IMR-90 (cell line): ENCODE results near the gene SIGLEC6. TPM values are rescaled to one million over a fixed set of nuclear protein-coding genes. Genes with fewer than 3 reads are reported as not detected.

Experiments used
- ATAC-seq: fragments of 200-7000 bp; cut with Tn5 transposase; 2 replicates; pipeline ENCODE4 v1.9.1; 2020; ENCODE audit warnings: low read depth, mild to moderate bottlenecking, moderate library complexity
- BruUV-seq: library from RNA; stranded (reverse); fragments of 400-500 nt; replicated peaks from 2 replicates; lab custom pipeline; 2021; lab: Mats Ljungman, UMichigan
- CTCF ChIA-PET: fragments of 300-600 bp; formaldehyde crosslinking; extraction: SDS; loops from one replicate; lab custom pipeline; 2021; ENCODE audit warnings: antibody characterized with exemption; lab: Yijun Ruan, JAX
- POLR2A ChIA-PET: fragments of 300-600 bp; sonication (Branson Sonifier 250); formaldehyde crosslinking; loops from one replicate; lab custom pipeline; 2022; ENCODE audit warnings: antibody characterized with exemption; ENCODE audit not compliant: unreplicated experiment; lab: Charles Lee
- DNase-seq: peaks from one replicate; pipeline ENCODE4 v3.0.0; 2013
- H2AFZ ChIP-seq: replicated peaks from 2 replicates; pipeline ENCODE3; 2013; ENCODE audit warnings: low read length, mild to moderate bottlenecking; ENCODE audit not compliant: poor library complexity
- H2AK5ac ChIP-seq: 2 replicates; pipeline ENCODE4 v1.6.1; 2013; ENCODE audit warnings: low read depth, low read length, inconsistent platforms
- H2AK9ac ChIP-seq: replicated peaks from 2 replicates; pipeline ENCODE3; 2013; ENCODE audit warnings: mild to moderate bottlenecking, low read depth, low read length, moderate library complexity; ENCODE audit not compliant: poor library complexity
- H2BK120ac ChIP-seq: 2 replicates; pipeline ENCODE4 v1.6.1; 2013; ENCODE audit warnings: low read depth, low read length, inconsistent platforms
- H2BK15ac ChIP-seq: 3 replicates; pipeline ENCODE4 v1.6.1; 2013; ENCODE audit warnings: low read depth, low read length, inconsistent platforms
- H2BK20ac ChIP-seq: 2 replicates; pipeline ENCODE4 v1.6.1; 2013; ENCODE audit warnings: low read depth, mild to moderate bottlenecking, inconsistent platforms, low read length, moderate library complexity
- H2BK5ac ChIP-seq: 2 replicates; pipeline ENCODE4 v1.6.1; 2013; ENCODE audit warnings: mild to moderate bottlenecking, low read depth, low read length, inconsistent platforms; ENCODE audit not compliant: poor library complexity, severe bottlenecking
- H3K14ac ChIP-seq: replicated peaks from 2 replicates; pipeline ENCODE4 v1.6.1; 2013; ENCODE audit warnings: low read depth, low read length, inconsistent platforms
- H3K18ac ChIP-seq: 2 replicates; pipeline ENCODE4 v1.6.1; 2013; ENCODE audit warnings: low read depth, low read length, control low read depth
- H3K23ac ChIP-seq: 2 replicates; pipeline ENCODE4 v1.6.1; 2013; ENCODE audit warnings: low read depth, low read length, inconsistent platforms
- H3K27ac ChIP-seq: 2 replicates; pipeline ENCODE4 v1.5.1; 2013; ENCODE audit warnings: mild to moderate bottlenecking, control low read depth, low read length; ENCODE audit not compliant: insufficient read depth
- H3K27me3 ChIP-seq: 2 replicates; pipeline ENCODE4 v1.6.1; 2013; ENCODE audit warnings: low read length; ENCODE audit not compliant: control insufficient read depth, insufficient read depth
- H3K36me3 ChIP-seq: 2 replicates; pipeline ENCODE4 v1.6.1; 2013; ENCODE audit warnings: low read length, mixed read lengths; ENCODE audit not compliant: control insufficient read depth, insufficient read depth
- H3K4ac ChIP-seq: 2 replicates; pipeline ENCODE4 v1.6.1; 2013; ENCODE audit warnings: low read depth, low read length, inconsistent platforms
- H3K4me1 ChIP-seq: 2 replicates; pipeline ENCODE4 v1.6.1; 2013; ENCODE audit warnings: low read length, mixed read lengths; ENCODE audit not compliant: control insufficient read depth, insufficient read depth
- H3K4me2 ChIP-seq: 2 replicates; pipeline ENCODE4 v1.6.1; 2013; ENCODE audit warnings: low read depth, mild to moderate bottlenecking, control low read depth, low read length, moderate library complexity
- H3K4me3 ChIP-seq: 2 replicates; pipeline ENCODE4 v1.5.1; 2013; ENCODE audit warnings: low read depth, mild to moderate bottlenecking, control low read depth, low read length, moderate library complexity; ENCODE audit not compliant: insufficient read depth
- H3K56ac ChIP-seq: 2 replicates; pipeline ENCODE4 v1.6.1; 2013; ENCODE audit warnings: low read length, inconsistent platforms; ENCODE audit not compliant: insufficient read depth; ENCODE audit errors: extremely low read depth
- H3K79me1 ChIP-seq, 2 experiments: 2 replicates each; pipeline ENCODE4 v1.6.1; 2013; ENCODE audit warnings: low read length in 2 of 2, inconsistent platforms in 1 of 2, low read depth in 1 of 2
- H3K9ac ChIP-seq: 2 replicates; pipeline ENCODE4 v1.6.1; 2013; ENCODE audit warnings: low read depth, low read length, control low read depth
- H3K9me1 ChIP-seq: 2 replicates; pipeline ENCODE4 v1.6.1; 2013; ENCODE audit warnings: low read length, inconsistent platforms; ENCODE audit not compliant: insufficient read depth
- H3K9me3 ChIP-seq: 2 replicates; pipeline ENCODE4 v1.6.1; 2013; ENCODE audit warnings: low read length; ENCODE audit not compliant: control insufficient read depth, insufficient read depth
- H4K20me1 ChIP-seq: 2 replicates; pipeline ENCODE4 v1.6.1; 2013; ENCODE audit warnings: low read length, inconsistent platforms; ENCODE audit not compliant: insufficient read depth
- H4K5ac ChIP-seq: 2 replicates; pipeline ENCODE4 v1.6.1; 2013; ENCODE audit warnings: mild to moderate bottlenecking, low read depth, low read length, control low read depth
- H4K8ac ChIP-seq, 2 experiments: 2 replicates each; pipeline ENCODE4 v1.6.1; 2013; ENCODE audit warnings: low read depth in 2 of 2, low read length in 2 of 2, control low read depth in 1 of 2, inconsistent platforms in 1 of 2
- H4K91ac ChIP-seq: 2 replicates; pipeline ENCODE4 v1.6.1; 2013; ENCODE audit warnings: low read depth, low read length, inconsistent platforms; ENCODE audit not compliant: insufficient read depth
- BHLHE40 ChIP-seq: fragments of 150-350 bp; IDR thresholded peaks from 2 replicates; pipeline ENCODE4 v1.6.1; 2016; ENCODE audit warnings: mild to moderate bottlenecking, low read depth, low read length
- CEBPB ChIP-seq: IDR thresholded peaks from 2 replicates; pipeline ENCODE4 v1.6.1; 2012; ENCODE audit warnings: low read depth, low read length, improper control_type of control experiment
- CHD1 ChIP-seq: IDR thresholded peaks from 2 replicates; pipeline ENCODE4 v1.6.1; 2012; ENCODE audit warnings: low read depth, low read length, improper control_type of control experiment
- CTCF ChIP-seq: conservative IDR thresholded peaks from 2 replicates; pipeline ENCODE4 v1.5.1; 2012; ENCODE audit warnings: mild to moderate bottlenecking, low read depth, low read length, improper control_type of control experiment
- FOS ChIP-seq: fragments of 150-350 bp; IDR thresholded peaks from 2 replicates; pipeline ENCODE4 v1.6.1; 2016; ENCODE audit warnings: low read depth, low read length
- MAFK ChIP-seq: IDR thresholded peaks from 2 replicates; pipeline ENCODE4 v1.6.1; 2012; ENCODE audit warnings: low read depth, low read length, improper control_type of control experiment
- MAZ ChIP-seq: IDR thresholded peaks from 2 replicates; pipeline ENCODE4 v1.6.1; 2012; ENCODE audit warnings: low read depth, mild to moderate bottlenecking, low read length, improper control_type of control experiment, moderate library complexity, borderline replicate concordance
- NFE2L2 ChIP-seq: fragments of 150-350 bp; IDR thresholded peaks from 2 replicates; pipeline ENCODE4 v1.6.1; 2016; ENCODE audit warnings: low read depth, mild to moderate bottlenecking, low read length
- POLR2A ChIP-seq: IDR thresholded peaks from 2 replicates; pipeline ENCODE4 v1.6.1; 2012; ENCODE audit warnings: mild to moderate bottlenecking, low read depth, low read length
- RCOR1 ChIP-seq: IDR thresholded peaks from 2 replicates; pipeline ENCODE4 v1.6.1; 2012; ENCODE audit warnings: mild to moderate bottlenecking, low read length, improper control_type of control experiment; ENCODE audit not compliant: insufficient replicate concordance
- RFX5 ChIP-seq: IDR thresholded peaks from 2 replicates; pipeline ENCODE4 v1.8.0; 2012; ENCODE audit warnings: low read depth, mild to moderate bottlenecking, low read length, moderate library complexity
- SMC3 ChIP-seq: fragments of 150-350 bp; IDR thresholded peaks from 2 replicates; pipeline ENCODE4 v1.6.1; 2016; ENCODE audit warnings: low read depth, mild to moderate bottlenecking, antibody characterized with exemption, low read length, moderate library complexity
- WGBS, 2 experiments: methylation state at CpG; one replicate each; pipeline versions ENCODE4 v1.1.5 to v1.1.7; 2013; ENCODE audit warnings: missing lambda C conversion rate in 2 of 2; ENCODE audit not compliant: insufficient read length in 1 of 2; ENCODE audit errors: extremely low coverage in 2 of 2; 5-methylcytosine and 5-hydroxymethylcytosine counted together
- dilution Hi-C: fragments of 300-500 bp; cut with HindIII; formaldehyde crosslinking; loops from one replicate; pipeline ENCODE4 v1.14.3; 2018; ENCODE audit warnings: low sequenced_read_pairs; ENCODE audit not compliant: unreplicated experiment
- in situ Hi-C: fragments of 300-500 bp; cut with MboI; formaldehyde crosslinking; loops from 3 replicates; pipeline ENCODE4 v1.14.3; 2019; ENCODE audit warnings: low sequenced_read_pairs, inconsistent platforms, mixed read lengths
- intact Hi-C: fragments of 100-400 bp; cut with micrococcal nuclease; formaldehyde crosslinking; loops from 2 replicates; pipeline ENCODE4 v1.10.0; 2022
- polyA plus RNA-seq, 3 experiments: library from polyadenylated mRNA; depleted of rRNA; stranded (reverse); fragments of >200 nt; gene quantifications; 2 replicates each; pipeline ENCODE4 v1.2.3, GENCODE V29; 2012; ENCODE audit warnings: low replicate concordance in 1 of 3
- total RNA-seq: library from RNA; depleted of rRNA; stranded (reverse); fragments of >200 nt; gene quantifications from 2 replicates; pipeline ENCODE4 v1.2.3, GENCODE V29; 2012
- TF ChIP-seq, protein P1 (sequence below): fragments of 150-350 bp; IDR thresholded peaks from 2 replicates; pipeline ENCODE4 v1.6.1; 2017; ENCODE audit warnings: mild to moderate bottlenecking, antibody characterized with exemption, low read length, low read depth
- TF ChIP-seq, protein P2 (sequence below): fragments of 150-350 bp; IDR thresholded peaks from 2 replicates; pipeline ENCODE4 v1.6.1; 2016; ENCODE audit warnings: low read depth, mild to moderate bottlenecking, low read length, moderate library complexity, borderline replicate concordance

Gene SIGLEC6
- total and polyA plus RNA-seq, 2 of the 4 experiments (the other 2 are of a cell fraction) = not detected

- ATAC-seq (no peak), DNase-seq (no peak)
- Histone ChIP-seq H3K14ac (no peak overlapping the region), H3K27me3 (no peaks in the 10 kb centered on the region), H3K79me1 (no peaks in the 10 kb centered on the region), H3K27ac (no peak overlapping the region), H2AK9ac (no peak overlapping the region), H4K5ac (no peak overlapping the region), H3K56ac (no peak overlapping the region), H3K4me2 (no peak overlapping the region), H3K18ac (no peak overlapping the region), H3K4me1 (no peaks in the 10 kb centered on the region), H2AFZ (no peak overlapping the region), H3K4ac (no peak overlapping the region), H2AK5ac (no peak overlapping the region), H3K9me1 (no peaks in the 10 kb centered on the region), H4K91ac (no peak overlapping the region), H3K9me3 (no peaks in the 10 kb centered on the region), H3K4me3 (no peak overlapping the region), H3K36me3 (no peaks in the 10 kb centered on the region), H3K9ac (no peak overlapping the region), H2BK5ac (no peak overlapping the region), H4K8ac (no peak overlapping the region), H4K20me1 (no peaks in the 10 kb centered on the region), H2BK20ac (no peak overlapping the region), H3K23ac (no peak overlapping the region), H2BK15ac (no peak overlapping the region), H2BK120ac (no peak overlapping the region)
- no peak for TF ChIP-seq RFX5
- no peak for TF ChIP-seq SMC3
- TF ChIP-seq, protein P1, sequence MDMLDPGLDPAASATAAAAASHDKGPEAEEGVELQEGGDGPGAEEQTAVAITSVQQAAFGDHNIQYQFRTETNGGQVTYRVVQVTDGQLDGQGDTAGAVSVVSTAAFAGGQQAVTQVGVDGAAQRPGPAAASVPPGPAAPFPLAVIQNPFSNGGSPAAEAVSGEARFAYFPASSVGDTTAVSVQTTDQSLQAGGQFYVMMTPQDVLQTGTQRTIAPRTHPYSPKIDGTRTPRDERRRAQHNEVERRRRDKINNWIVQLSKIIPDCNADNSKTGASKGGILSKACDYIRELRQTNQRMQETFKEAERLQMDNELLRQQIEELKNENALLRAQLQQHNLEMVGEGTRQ = no peak
- no peak for TF ChIP-seq NFE2L2
- TF ChIP-seq RCOR1 = no peak
- no peak for TF ChIP-seq MAZ
- TF ChIP-seq BHLHE40 = no peak
- TF ChIP-seq CTCF = no peak
- no peak for TF ChIP-seq FOS
- TF ChIP-seq, protein P2, sequence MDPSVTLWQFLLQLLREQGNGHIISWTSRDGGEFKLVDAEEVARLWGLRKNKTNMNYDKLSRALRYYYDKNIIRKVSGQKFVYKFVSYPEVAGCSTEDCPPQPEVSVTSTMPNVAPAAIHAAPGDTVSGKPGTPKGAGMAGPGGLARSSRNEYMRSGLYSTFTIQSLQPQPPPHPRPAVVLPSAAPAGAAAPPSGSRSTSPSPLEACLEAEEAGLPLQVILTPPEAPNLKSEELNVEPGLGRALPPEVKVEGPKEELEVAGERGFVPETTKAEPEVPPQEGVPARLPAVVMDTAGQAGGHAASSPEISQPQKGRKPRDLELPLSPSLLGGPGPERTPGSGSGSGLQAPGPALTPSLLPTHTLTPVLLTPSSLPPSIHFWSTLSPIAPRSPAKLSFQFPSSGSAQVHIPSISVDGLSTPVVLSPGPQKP = no peak
- TF ChIP-seq POLR2A = no peak
- no peak for TF ChIP-seq CEBPB
- TF ChIP-seq MAFK = no peak
- TF ChIP-seq CHD1 = no peak
- CTCF ChIA-PET = no interaction called here
- 83% methylated on average over 1 of the region's 8 CpGs; no CpG with 5 or more reads in 1 of the 2 experiments for WGBS, 2 experiments
- dilution Hi-C loops = no loop called here
- POLR2A ChIA-PET = no interaction called here
- intact Hi-C loops = no loop called here
- in situ Hi-C loops = no loop called here
- no TSS peak for BruUV-seq
Observed at GRCh38 chr19:51524666-51525264, 6.7 kb downstream of the SIGLEC6 start.
